Cardiac fibroblast (primary cell): ENCODE data around the gene GALNS.

Experiments
- DNase-seq, 2 donors: peaks; one replicate each; pipeline versions ENCODE4 v3.0.0 to v3.0.0-alpha.2; 2010; ENCODE audit warnings: low read depth in 2 of 2
- H3K4me3 ChIP-seq, 2 donors: replicated peaks in 1 of 2; 1 replicate in 1 of 2; 2 replicates in 1 of 2; pipeline ENCODE4 v1.5.1; 2011; ENCODE audit warnings: low read depth in 2 of 2, low read length in 2 of 2, mild to moderate bottlenecking in 2 of 2, moderate library complexity in 1 of 2
- TF ChIP-seq, protein P1 (sequence below): IDR thresholded peaks from one replicate; pipeline ENCODE4 v1.5.1; 2011; ENCODE audit warnings: low read depth, mild to moderate bottlenecking, low read length, inconsistent platforms

The GALNS gene

DNA sequence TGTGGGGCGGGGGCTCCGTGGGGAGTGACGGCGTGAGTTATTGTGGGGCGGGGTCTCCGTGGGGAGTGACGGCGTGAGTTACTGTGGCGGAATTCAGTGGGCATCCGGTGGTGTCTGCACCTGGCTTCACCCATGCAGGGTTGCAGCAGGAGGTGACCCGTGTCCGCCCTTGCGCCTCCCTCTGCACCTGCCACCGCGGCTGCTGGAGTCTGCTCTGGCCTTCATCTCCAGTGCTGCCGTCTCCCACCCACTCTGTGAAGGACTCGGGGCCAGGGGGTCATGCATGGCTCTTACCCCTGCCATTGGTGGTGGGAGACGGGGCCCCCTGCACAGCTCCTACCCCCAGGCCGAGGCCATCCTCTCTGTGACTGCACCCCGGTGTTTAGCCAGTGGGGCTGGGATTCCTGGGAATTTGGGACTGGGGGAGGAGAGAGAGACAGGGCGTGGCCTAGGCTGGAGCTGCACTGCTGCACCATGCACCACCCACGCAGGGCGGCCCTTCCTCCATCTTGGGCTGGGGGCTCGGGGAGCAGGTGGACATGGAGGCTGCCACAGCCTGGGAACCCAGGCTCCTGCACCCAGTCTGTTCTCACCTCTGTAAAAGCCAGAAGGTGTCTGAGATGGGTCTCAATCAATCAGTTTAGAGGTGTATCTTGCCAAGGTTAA, 11.0 kb upstream of the GALNS start:
- TF ChIP-seq, protein P1, sequence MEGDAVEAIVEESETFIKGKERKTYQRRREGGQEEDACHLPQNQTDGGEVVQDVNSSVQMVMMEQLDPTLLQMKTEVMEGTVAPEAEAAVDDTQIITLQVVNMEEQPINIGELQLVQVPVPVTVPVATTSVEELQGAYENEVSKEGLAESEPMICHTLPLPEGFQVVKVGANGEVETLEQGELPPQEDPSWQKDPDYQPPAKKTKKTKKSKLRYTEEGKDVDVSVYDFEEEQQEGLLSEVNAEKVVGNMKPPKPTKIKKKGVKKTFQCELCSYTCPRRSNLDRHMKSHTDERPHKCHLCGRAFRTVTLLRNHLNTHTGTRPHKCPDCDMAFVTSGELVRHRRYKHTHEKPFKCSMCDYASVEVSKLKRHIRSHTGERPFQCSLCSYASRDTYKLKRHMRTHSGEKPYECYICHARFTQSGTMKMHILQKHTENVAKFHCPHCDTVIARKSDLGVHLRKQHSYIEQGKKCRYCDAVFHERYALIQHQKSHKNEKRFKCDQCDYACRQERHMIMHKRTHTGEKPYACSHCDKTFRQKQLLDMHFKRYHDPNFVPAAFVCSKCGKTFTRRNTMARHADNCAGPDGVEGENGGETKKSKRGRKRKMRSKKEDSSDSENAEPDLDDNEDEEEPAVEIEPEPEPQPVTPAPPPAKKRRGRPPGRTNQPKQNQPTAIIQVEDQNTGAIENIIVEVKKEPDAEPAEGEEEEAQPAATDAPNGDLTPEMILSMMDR, result no peak
- no peak for DNase-seq
- no peak overlapping the region for H3K4me3 ChIP-seq

DNA sequence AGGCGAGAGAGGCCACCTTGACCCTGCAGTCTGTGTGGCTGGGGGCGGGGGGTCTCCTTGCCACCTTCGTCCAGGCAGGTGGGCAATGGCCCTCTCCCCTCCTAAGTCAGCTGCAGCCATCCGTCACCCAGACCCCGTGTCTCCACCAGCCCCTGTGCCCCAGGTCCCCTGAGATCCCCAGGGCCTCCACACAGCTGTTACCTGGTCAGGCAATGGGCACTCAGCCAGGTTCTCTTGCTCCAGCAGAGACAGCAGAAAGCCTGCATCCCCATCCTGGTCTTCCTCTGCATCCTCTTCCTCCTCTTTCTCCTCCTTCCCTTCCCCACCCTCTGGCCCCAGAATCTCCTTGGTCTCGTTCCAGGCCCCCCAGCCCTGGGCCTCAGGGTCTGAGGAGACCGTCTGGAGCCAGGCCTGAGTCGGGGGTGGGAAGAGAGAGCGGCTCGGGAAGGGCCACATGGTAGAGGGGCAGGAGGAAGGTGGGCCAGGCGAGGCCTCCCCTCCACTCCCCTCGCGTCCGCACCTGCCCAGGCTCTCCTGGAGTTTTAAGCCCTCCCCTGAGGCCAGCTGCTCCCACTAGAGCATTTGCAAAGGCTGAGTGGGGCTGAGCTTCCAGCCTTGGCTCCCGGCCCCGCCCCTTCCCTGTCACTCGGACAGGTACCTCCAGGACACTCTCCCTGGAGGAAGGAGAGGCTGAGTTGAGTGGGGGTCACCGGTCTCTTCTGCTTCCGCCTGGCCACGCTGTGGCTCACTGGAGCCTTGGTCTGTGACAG, 9.6 kb upstream of the GALNS start, which contains the start of gene PABPN1L:
TSS of gene PABPN1L (minus strand) at position 510 of the 770 bp plus-strand sequence. CDS start at position 456, 54 bp downstream.
- TF ChIP-seq, protein P1, result no peak
- DNase-seq, result no peak

DNA sequence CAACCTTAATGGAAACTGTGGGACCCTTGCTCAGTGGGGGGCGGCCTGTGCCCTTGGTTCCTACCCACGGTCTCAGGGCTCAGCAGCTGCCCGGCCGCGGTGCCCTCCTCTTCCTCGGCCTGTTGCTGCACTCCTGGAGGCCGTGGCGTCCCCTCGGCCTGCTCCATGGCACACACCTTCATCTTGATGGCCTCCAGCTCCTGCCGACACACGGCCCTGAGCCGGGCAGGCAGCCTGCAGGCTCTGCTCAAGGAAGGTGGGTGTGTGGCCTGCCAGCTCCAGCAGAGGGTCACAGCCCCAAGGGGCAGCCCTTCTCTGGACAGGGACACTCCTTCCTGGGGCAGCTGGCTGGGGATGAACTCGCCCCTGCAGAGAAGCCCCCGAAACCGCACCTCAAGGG, 9.0 kb upstream of the GALNS start:
- H3K4me3 ChIP-seq, result no peak overlapping the region
- DNase-seq, result no peak
- TF ChIP-seq, protein P1, result no peak

More for the DNA sequence above, 9.6 kb upstream of the GALNS start, which contains the start of gene PABPN1L:
- no peak within 1 kb of the TSS for H3K4me3 ChIP-seq

DNA sequence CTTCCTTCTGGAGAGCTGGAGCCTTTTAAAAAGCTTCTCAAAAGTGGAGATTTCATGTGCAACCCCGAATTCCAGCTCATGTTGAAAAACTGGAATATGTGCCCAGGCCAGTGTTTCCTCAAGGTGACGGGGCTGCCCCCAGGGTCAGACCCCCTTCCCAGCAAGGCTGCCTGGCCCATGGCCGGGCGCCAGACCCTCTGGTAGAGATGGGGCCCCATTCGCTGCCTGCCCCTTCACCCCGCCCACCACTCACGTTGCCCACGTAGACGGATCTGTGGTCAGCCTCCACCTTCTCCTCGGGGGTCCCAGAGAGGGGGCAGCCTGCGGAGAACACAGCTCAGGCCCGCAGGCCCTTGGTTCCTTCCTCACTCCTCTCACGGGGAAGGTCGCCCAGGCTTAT, 8.6 kb upstream of the GALNS start:
- TF ChIP-seq, protein P1, result no peak
- DNase-seq, result no peak
- H3K4me3 ChIP-seq, result no peak overlapping the region

DNA sequence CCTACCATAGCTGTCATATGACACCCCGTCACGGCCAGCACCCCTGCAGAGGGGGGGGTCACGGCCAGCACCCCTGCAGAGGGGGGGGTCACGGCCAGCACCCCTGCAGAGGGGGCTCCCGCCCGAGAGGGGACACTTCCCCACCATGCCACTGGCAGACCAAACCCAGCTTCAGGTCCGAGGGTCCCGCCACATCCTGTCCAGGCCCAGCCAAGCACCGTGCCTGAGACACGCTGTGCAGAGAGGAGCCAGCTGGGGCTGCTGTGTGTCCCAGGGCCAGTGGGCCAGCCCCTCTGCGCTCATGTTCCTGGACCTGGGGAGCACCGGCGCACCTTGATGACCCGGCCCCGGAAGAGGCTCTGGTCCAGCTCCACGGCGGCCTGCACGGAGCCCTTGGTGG, 7.8 kb upstream of the GALNS start:
- H3K4me3 ChIP-seq, result no peak overlapping the region
- TF ChIP-seq, protein P1, result no peak
- no peak for DNase-seq

DNA sequence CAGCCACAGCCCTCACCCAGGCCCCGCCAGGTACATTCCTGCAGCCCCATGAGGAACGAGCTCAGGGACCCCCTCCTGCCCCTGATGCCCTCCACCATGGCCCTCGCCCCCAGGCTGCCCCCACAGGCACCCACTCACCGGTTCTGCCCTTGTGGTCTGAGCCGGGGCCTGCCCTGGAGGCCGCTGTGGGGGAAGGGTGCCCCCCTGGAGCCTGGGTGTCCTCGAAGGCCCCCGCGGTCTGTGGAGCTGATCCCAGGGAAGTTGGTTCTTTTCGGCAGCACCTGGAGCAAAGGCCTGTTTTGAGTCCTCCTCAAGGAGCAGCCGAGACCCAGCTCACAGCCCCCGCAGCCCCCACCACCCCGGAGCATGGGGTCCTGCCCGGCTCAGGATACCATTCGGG, 7.4 kb upstream of the GALNS start:
- TF ChIP-seq, protein P1, result no peak
- H3K4me3 ChIP-seq, result no peak overlapping the region
- DNase-seq, result no peak
